ENCODE measurements around the gene MOCS2. TPM values are rescaled to one million over a fixed set of nuclear protein-coding genes. Genes with fewer than 3 reads are reported as not detected.

The MOCS2 gene
- total and polyA plus RNA-seq, 2 donors: 26.0 to 55.7 TPM

DNA sequence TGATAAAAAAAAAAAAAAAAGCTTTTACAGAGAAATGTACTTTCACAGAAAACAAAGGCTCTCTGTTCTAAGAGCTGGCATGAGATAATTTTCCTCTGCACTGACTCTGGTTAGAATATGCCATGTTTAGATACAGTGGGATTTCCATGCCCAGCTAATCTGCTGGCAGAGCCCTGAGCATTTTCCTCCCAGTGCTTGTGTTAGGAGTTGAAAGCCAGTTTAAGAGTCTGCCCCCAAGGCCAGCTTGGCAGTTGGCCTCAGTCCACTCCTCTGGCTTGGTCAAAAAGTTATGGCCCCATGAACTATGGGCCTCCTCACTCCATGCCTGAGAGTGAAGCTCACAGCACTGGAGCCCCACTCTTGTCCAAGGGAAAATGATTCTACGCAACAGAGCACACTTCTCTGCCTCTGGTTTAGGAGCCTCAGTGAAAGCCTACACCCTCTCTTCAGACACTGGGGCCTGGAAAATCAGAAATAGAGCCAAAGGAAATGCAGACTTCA is 21.9 kb downstream of the MOCS2 start:
- DNase-seq (ENCODE audit: low read depth in 6 of 9, low spot score in 9 of 9): no peak
- WGBS: 100% methylated on average over 1 of the region's 1 CpG
- H3K27me3 ChIP-seq (ENCODE audit: control insufficient read depth in 2 of 2, insufficient read depth in 1 of 2, low read length in 1 of 2): no peaks in the 10 kb centered on the region
- no peak overlapping the region for H3K27ac ChIP-seq (ENCODE audit: low read depth in 1 of 2, low read length in 1 of 2)
- H3K9me3 ChIP-seq (ENCODE audit: control insufficient read depth in 2 of 2, insufficient read depth in 1 of 2, low read length in 1 of 2): no peaks in the 10 kb centered on the region
- peaks cover 7 to 8% of the 10 kb centered on the region in 2 donors for H3K4me1 ChIP-seq (ENCODE audit: control insufficient read depth in 2 of 2, insufficient read depth in 2 of 2, low read length in 2 of 2)
- H3K36me3 ChIP-seq (ENCODE audit: control insufficient read depth in 2 of 2, insufficient read depth in 2 of 2, low read length in 1 of 2): no peaks in the 10 kb centered on the region
- no peak overlapping the region for H3K4me3 ChIP-seq (ENCODE audit: low read length in 2 of 2)

DNA sequence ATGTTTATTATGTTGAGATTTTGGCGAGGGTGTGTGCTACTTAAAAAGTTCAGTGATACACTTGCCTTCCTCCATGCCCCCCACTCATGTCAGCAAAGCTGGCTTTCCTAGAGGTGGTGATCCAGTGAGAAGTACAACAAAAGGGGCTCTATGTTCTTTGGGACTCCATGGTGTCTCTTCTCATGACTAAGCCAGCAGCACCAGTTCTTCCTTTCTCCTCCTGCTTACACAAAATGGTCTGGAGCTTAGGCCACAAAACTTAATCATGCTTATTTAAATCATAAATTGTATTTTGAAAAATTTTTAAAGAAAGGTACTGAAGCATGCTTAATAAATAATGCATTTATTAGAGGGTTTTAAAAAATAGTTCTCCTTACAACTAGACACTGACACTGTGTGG is 22.4 kb downstream of the MOCS2 start:
- 98% methylated on average over 1 of the region's 1 CpG for whole genome bisulfite sequencing
- no peaks in the 10 kb centered on the region for H3K36me3 ChIP-seq (ENCODE audit: control insufficient read depth in 2 of 2, insufficient read depth in 2 of 2, low read length in 1 of 2)

DNA sequence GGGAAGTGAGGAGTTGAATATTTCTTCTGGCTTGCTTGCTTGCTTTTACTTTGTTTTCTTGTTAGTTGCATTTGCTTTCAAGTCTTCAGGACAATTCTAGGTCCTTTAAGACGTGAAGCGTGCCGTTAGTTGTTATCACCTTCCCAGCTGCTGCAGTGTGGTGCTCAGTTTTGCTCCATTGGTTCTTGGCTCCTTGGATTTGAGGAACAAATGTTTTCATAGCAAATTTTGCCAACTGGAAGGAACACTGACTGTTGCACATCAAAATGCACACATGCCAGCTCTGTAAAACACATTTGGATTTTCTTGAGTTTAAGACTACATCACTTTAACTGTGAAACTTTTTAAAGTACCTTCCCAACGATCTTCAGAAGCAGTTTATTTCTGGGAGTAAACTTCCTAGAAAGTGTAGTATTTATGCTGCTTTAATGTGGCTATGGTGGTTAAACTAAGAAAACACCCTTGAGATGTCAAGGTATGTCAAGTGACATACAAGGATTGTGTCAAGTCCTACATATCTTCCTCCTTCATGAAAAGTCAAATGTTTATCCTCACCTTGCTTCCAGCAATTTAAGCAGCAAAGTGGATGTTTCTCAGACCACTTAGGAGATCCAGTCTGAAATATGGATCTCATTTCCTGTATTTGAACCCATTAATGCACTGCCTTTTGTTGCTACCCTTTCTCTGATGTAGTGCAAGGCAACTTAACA is 24.9 kb downstream of the MOCS2 start:
- no peak overlapping the region for H3K4me3 ChIP-seq (ENCODE audit: low read length in 2 of 2)
- no peaks in the 10 kb centered on the region for H3K9me3 ChIP-seq (ENCODE audit: control insufficient read depth in 2 of 2, insufficient read depth in 1 of 2, low read length in 1 of 2)
- DNase-seq (ENCODE audit: low read depth in 6 of 9, low spot score in 9 of 9): peak in 1 of 9 donors; percentile 34
- H3K27me3 ChIP-seq (ENCODE audit: control insufficient read depth in 2 of 2, insufficient read depth in 1 of 2, low read length in 1 of 2): no peaks in the 10 kb centered on the region
- 52% methylated on average over 4 of the region's 4 CpGs for WGBS
- H3K4me1 ChIP-seq (ENCODE audit: control insufficient read depth in 2 of 2, insufficient read depth in 2 of 2, low read length in 2 of 2): peaks cover 5 to 8% of the 10 kb centered on the region in 2 donors
- no peaks in the 10 kb centered on the region for H3K36me3 ChIP-seq (ENCODE audit: control insufficient read depth in 2 of 2, insufficient read depth in 2 of 2, low read length in 1 of 2)
- H3K27ac ChIP-seq (ENCODE audit: low read depth in 1 of 2, low read length in 1 of 2): no peak overlapping the region

More for the DNA sequence above, 22.4 kb downstream of the MOCS2 start:
- no peaks in the 10 kb centered on the region for H3K27me3 ChIP-seq (ENCODE audit: control insufficient read depth in 2 of 2, insufficient read depth in 1 of 2, low read length in 1 of 2)
- H3K4me3 ChIP-seq (ENCODE audit: low read length in 2 of 2): no peak overlapping the region
- no peak overlapping the region for H3K27ac ChIP-seq (ENCODE audit: low read depth in 1 of 2, low read length in 1 of 2)
- peaks cover 7 to 8% of the 10 kb centered on the region in 2 donors for H3K4me1 ChIP-seq (ENCODE audit: control insufficient read depth in 2 of 2, insufficient read depth in 2 of 2, low read length in 2 of 2)
- H3K9me3 ChIP-seq (ENCODE audit: control insufficient read depth in 2 of 2, insufficient read depth in 1 of 2, low read length in 1 of 2): no peaks in the 10 kb centered on the region
- DNase-seq (ENCODE audit: low read depth in 6 of 9, low spot score in 9 of 9): no peak

DNA sequence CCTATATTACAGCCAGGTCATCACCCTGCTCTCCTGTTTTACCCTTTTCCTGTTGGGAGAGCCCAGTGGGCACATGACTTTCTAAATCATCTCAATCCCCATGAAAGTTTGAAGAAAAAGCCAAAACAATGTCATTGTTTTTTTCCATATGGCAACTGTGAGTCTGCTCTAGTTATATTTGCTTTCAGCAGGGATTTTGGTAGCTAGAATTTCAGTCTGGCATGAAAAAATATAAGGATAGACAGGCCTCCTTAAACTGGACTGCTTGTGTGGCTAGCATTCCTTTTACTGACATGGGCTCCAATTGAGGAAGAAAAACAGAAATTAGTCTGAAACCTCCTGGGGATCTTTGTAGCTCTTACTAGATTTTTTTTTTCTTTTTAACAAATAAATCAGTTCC is 25.6 kb downstream of the MOCS2 start:
- DNase-seq (ENCODE audit: low read depth in 6 of 9, low spot score in 9 of 9): no peak
- H3K4me1 ChIP-seq (ENCODE audit: control insufficient read depth in 2 of 2, insufficient read depth in 2 of 2, low read length in 2 of 2): peaks cover 0 to 8% of the 10 kb centered on the region in 2 donors
- H3K27me3 ChIP-seq (ENCODE audit: control insufficient read depth in 2 of 2, insufficient read depth in 1 of 2, low read length in 1 of 2): no peaks in the 10 kb centered on the region
- no peaks in the 10 kb centered on the region for H3K9me3 ChIP-seq (ENCODE audit: control insufficient read depth in 2 of 2, insufficient read depth in 1 of 2, low read length in 1 of 2)
- no peak overlapping the region for H3K4me3 ChIP-seq (ENCODE audit: low read length in 2 of 2)
- no peaks in the 10 kb centered on the region for H3K36me3 ChIP-seq (ENCODE audit: control insufficient read depth in 2 of 2, insufficient read depth in 2 of 2, low read length in 1 of 2)
- H3K27ac ChIP-seq (ENCODE audit: low read depth in 1 of 2, low read length in 1 of 2): no peak overlapping the region

DNA sequence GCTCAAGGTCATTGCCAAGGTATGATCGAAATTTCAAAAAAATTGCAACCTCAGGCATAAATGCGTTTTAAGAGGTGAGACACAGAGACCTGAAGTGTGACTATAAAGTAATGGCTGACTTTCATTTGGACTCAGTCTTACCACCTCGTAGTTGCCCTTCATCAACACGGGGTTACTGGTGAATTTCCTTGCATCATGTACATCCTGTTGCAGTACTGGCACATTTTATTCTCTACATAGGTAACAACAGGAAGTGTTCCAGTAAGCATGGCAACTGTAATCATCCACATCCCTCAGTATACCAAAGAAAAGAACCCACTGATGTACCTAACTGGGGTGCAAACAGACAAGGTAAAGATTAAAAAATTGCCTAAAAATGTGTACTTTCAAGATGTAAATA is 29.3 kb downstream of the MOCS2 start:
- Histone ChIP-seq H3K4me3 (ENCODE audit: low read length in 2 of 2) (no peak overlapping the region), H3K27me3 (ENCODE audit: control insufficient read depth in 2 of 2, insufficient read depth in 1 of 2, low read length in 1 of 2) (no peaks in the 10 kb centered on the region), H3K27ac (ENCODE audit: low read depth in 1 of 2, low read length in 1 of 2) (no peak overlapping the region), H3K9me3 (ENCODE audit: control insufficient read depth in 2 of 2, insufficient read depth in 1 of 2, low read length in 1 of 2) (no peaks in the 10 kb centered on the region), H3K36me3 (ENCODE audit: control insufficient read depth in 2 of 2, insufficient read depth in 2 of 2, low read length in 1 of 2) (no peaks in the 10 kb centered on the region), H3K4me1 (ENCODE audit: control insufficient read depth in 2 of 2, insufficient read depth in 2 of 2, low read length in 2 of 2) (peaks cover 0 to 8% of the 10 kb centered on the region in 2 donors)
- peak in 1 of 9 donors; percentile 25 for DNase-seq (ENCODE audit: low read depth in 6 of 9, low spot score in 9 of 9)
- 88% methylated on average over 4 of the region's 4 CpGs for WGBS

DNA sequence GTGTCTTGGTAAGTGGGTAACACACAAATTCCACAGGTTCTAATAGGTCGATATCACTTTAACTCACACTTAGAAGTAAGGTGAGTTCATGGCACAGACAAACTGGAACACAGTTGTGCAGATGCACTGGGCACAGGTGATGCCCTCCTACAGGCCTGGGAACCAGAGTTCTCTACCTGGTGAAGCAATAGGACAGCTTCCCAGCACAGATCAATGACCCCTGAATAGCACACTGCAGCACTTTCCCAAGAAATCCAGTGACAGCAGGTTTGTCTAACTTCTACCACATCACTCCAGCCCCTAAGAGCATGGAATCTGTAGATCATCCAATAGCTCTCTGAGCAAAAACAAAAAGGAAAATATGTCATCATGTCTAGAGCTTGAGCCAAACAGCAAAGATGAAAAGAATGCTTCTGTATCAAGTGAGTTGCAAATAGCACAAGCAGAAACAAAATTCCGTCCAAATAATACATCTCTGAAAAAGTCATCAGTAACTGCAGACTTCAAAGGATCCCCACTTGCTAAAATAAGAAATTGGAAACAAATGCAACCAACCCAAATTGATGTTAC is 33.5 kb downstream of the MOCS2 start:
- Histone ChIP-seq H3K4me3 (ENCODE audit: low read length in 2 of 2) (no peak overlapping the region), H3K27ac (ENCODE audit: low read depth in 1 of 2, low read length in 1 of 2) (peak overlapping the region in 1 of 2 donors; percentile 21), H3K27me3 (ENCODE audit: control insufficient read depth in 2 of 2, insufficient read depth in 1 of 2, low read length in 1 of 2) (no peaks in the 10 kb centered on the region), H3K4me1 (ENCODE audit: control insufficient read depth in 2 of 2, insufficient read depth in 2 of 2, low read length in 2 of 2) (no peaks in the 10 kb centered on the region), H3K36me3 (ENCODE audit: control insufficient read depth in 2 of 2, insufficient read depth in 2 of 2, low read length in 1 of 2) (no peaks in the 10 kb centered on the region), H3K9me3 (ENCODE audit: control insufficient read depth in 2 of 2, insufficient read depth in 1 of 2, low read length in 1 of 2) (no peaks in the 10 kb centered on the region)
- no peak for DNase-seq (ENCODE audit: low read depth in 6 of 9, low spot score in 9 of 9)
- 96% methylated on average over 2 of the region's 2 CpGs for WGBS

DNA sequence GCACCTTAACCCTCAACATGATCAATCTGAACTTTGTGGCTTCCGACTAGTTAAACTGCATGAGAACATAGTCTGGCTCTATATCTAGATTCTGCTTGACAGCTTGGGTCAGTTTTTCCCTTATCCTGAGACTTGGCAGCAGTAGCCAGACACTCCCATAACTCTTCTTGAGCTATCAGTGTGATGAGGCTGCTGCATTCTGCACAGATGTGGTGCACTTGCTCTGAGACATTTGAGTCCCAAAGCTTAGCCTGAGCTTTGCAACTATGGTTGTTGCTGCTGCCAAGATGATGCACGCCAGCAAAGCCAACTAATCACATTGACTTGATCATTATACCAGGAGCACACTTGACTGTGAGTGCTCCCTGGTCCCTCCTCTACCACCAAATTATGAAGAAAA is 36.2 kb downstream of the MOCS2 start:
- 91% methylated on average over 2 of the region's 2 CpGs for WGBS
- H3K27me3 ChIP-seq (ENCODE audit: control insufficient read depth in 2 of 2, insufficient read depth in 1 of 2, low read length in 1 of 2): no peaks in the 10 kb centered on the region
- no peaks in the 10 kb centered on the region for H3K36me3 ChIP-seq (ENCODE audit: control insufficient read depth in 2 of 2, insufficient read depth in 2 of 2, low read length in 1 of 2)
- no peaks in the 10 kb centered on the region for H3K9me3 ChIP-seq (ENCODE audit: control insufficient read depth in 2 of 2, insufficient read depth in 1 of 2, low read length in 1 of 2)
- DNase-seq (ENCODE audit: low read depth in 6 of 9, low spot score in 9 of 9): no peak
- H3K27ac ChIP-seq (ENCODE audit: low read depth in 1 of 2, low read length in 1 of 2): no peak overlapping the region
- no peaks in the 10 kb centered on the region for H3K4me1 ChIP-seq (ENCODE audit: control insufficient read depth in 2 of 2, insufficient read depth in 2 of 2, low read length in 2 of 2)
- H3K4me3 ChIP-seq (ENCODE audit: low read length in 2 of 2): no peak overlapping the region

DNA sequence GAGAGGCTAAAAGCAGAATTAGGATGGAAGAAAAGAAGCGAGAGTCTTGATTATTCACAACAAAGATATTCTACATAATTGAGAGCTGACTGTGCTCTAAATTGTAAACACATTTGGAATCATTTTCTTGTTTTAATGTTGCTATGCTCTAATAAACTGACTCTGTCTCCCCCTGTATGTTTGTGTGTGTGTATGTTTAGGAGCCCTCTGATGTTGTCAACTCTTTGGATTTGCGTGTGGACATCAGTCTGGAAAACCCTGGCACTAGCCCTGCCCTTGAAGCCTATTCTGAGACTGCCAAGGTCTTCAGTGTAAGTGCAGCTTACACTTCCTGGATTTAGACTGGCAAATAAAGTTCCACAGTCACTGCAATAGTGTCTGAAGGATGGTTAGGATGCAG is 37.8 kb downstream of the MOCS2 start:
- H3K4me3 ChIP-seq (ENCODE audit: low read length in 2 of 2): no peak overlapping the region
- DNase-seq (ENCODE audit: low read depth in 6 of 9, low spot score in 9 of 9): no peak
- H3K27ac ChIP-seq (ENCODE audit: low read depth in 1 of 2, low read length in 1 of 2): no peak overlapping the region
- no peaks in the 10 kb centered on the region for H3K36me3 ChIP-seq (ENCODE audit: control insufficient read depth in 2 of 2, insufficient read depth in 2 of 2, low read length in 1 of 2)
- no peaks in the 10 kb centered on the region for H3K27me3 ChIP-seq (ENCODE audit: control insufficient read depth in 2 of 2, insufficient read depth in 1 of 2, low read length in 1 of 2)
- WGBS: 97% methylated on average over 2 of the region's 2 CpGs
- no peaks in the 10 kb centered on the region for H3K4me1 ChIP-seq (ENCODE audit: control insufficient read depth in 2 of 2, insufficient read depth in 2 of 2, low read length in 2 of 2)
- H3K9me3 ChIP-seq (ENCODE audit: control insufficient read depth in 2 of 2, insufficient read depth in 1 of 2, low read length in 1 of 2): no peaks in the 10 kb centered on the region

DNA sequence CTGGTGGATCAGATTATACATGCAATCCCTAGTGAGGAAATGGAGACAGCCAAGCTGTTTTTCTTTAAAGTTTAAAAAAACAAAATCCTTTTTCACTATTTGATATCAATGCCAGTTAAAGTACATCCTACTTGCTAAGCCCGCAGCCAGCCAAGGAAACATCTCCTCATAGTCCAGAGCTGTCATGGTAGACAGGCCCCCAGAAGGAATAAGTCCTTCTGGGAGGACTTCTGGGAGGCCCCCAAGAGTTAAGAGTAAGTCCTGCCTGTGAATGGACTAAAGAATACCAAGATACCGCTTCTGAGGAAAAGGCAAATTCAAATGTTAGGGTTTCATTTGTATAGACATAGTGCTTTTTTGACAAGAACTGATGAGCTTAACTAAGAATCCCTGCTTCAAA is 38.3 kb downstream of the MOCS2 start:
- no peaks in the 10 kb centered on the region for H3K9me3 ChIP-seq (ENCODE audit: control insufficient read depth in 2 of 2, insufficient read depth in 1 of 2, low read length in 1 of 2)
- H3K36me3 ChIP-seq (ENCODE audit: control insufficient read depth in 2 of 2, insufficient read depth in 2 of 2, low read length in 1 of 2): no peaks in the 10 kb centered on the region
- H3K4me1 ChIP-seq (ENCODE audit: control insufficient read depth in 2 of 2, insufficient read depth in 2 of 2, low read length in 2 of 2): no peaks in the 10 kb centered on the region
- no peak for DNase-seq (ENCODE audit: low read depth in 6 of 9, low spot score in 9 of 9)
- no peaks in the 10 kb centered on the region for H3K27me3 ChIP-seq (ENCODE audit: control insufficient read depth in 2 of 2, insufficient read depth in 1 of 2, low read length in 1 of 2)
- no peak overlapping the region for H3K27ac ChIP-seq (ENCODE audit: low read depth in 1 of 2, low read length in 1 of 2)
- no peak overlapping the region for H3K4me3 ChIP-seq (ENCODE audit: low read length in 2 of 2)
- WGBS: 98% methylated on average over 2 of the region's 2 CpGs

Measured in thymus (tissue), 11 donors.